GM19452 (cell line): ENCODE data around the gene SMAD7.

Experiments used
- ATAC-seq: cut with Tn5 transposase; IDR thresholded peaks from one replicate; pipeline ENCODE4 v1.9.1; 2021; ENCODE audit not compliant: unreplicated experiment

Gene SMAD7

DNA sequence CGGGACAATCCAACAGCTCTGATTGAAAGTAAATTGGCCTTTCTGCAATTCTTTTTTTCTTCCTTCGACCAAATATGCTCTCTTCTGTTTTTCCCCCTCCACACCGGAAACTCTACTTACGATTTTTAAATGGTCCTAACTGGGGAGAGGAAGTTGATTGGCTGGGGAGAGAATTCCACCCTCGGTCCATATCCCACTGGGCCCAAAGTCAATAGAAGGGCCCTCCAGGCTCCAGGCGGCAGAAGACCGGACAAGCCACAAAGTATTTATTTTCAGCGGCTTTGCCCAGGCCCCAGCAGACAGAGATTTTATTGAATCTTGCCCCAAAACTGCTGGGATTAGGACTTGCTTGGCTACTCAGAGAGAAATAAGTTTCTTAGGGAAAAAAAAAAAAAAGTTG lies 37.1 kb upstream of the SMAD7 start:
- no peak for ATAC-seq

DNA sequence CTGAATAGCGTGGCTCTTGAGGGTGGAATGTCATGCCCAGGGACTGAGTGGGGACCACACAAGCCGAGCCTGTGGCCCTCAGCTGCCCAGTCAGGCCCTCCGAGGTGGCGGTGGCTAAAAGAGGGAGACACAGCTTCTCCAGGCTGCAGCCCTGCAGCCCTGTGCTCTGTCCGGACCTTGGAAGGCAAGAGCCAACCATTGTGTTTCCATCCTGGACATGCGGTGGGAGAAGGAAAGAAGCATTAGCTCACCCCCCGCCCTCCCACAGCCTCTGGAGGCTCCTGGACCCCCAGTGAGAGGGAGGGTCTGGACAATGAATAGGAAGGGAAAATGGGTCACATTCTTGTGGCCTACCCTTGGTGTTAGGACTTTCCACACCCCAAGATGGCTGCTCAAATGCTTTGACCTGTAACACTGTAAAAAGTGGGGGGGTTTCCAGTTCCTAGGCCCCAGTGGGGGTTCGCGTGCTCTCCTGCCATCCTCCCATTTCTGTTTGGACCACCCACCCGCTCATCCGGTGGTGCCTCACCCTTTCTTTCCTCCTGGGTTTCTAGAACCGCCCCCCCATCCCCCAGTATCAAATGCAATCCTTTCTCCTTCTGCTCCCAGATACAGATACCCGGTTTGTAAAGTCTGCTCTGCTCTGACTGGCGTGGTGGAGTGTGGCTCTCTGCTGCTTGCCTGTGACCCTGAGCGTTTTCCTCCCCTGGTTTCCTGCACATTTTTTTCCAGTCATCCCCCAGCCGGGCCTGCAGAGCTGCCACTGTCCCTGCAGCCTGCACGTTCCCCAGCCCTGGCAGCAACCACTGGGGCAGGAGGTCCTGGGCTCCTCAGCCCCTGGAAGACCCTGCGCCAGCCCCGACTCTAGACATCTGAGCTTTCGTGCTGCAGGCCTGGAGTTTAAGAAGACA lies 36.3 kb upstream of the SMAD7 start:
- ATAC-seq: no peak

DNA sequence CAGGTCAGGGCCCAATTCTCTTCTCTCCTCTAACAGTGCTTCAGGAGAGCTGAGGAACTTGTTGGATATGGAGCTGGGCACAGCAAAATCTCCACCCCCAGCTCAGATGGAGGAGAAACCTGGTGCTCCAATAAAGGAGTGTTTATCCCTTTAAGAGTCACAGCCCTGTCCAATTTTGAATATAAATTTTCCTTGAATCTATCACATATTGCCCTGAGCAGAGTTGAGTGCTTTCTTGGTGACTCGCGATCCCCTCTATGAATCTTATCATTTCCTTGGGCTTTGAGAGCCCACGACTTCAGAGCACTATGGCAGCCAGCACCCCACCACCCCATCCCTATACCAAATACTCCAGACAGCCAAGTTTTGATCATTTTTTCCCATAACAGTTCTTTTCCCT lies 34.4 kb upstream of the SMAD7 start:
- no peak for ATAC-seq

GRCh38 chr18:48983793-48984437 lies 33.1 kb upstream of the SMAD7 start:
- ATAC-seq: no peak

GRCh38 chr18:48982266-48982665 lies 31.5 kb upstream of the SMAD7 start:
- ATAC-seq: no peak

DNA sequence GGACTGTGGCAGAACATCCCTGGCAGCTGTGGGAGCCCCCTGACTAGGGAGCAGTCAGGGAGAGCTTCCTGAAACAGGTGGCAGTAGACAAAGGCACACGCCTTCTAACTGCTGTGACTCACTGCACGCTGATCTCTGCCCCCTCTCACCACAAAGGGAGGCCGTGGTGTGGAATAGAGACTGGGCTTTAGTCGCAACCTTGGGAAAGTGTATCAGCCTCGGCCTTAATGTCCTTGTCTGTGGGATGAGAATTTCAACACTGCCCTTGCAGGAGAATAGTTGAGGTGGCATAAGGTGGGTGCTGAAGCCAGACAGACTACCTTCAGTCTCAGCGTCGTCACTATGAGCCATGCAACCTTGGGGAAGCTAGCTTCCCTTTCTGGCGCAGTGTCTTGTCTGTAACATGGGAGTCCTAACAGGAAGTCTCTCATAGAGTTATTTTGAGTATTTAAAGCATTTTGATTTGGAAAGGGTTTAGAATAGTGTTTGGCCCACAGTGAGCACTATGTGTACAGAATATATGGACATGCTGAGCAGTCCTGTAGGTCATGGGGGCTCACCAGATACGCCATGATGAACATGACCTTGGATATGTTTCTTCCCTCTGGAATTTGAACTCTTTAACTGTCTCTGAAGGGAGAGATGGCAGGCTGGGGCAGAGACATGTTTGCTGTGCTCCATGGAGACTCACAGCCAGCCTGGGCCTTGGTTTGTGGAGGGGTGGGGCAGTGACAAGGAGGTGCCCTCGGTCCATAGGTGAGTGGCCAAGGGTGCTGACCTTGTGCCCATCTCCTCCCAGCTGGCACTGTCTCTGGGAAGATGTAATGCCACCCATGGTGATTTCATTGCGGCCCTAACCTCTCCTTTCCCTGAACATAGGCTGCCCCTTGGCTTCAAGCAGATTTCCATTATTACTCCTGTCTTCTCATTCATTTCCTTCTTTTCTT lies 29.5 kb upstream of the SMAD7 start:
- ATAC-seq: no peak

DNA sequence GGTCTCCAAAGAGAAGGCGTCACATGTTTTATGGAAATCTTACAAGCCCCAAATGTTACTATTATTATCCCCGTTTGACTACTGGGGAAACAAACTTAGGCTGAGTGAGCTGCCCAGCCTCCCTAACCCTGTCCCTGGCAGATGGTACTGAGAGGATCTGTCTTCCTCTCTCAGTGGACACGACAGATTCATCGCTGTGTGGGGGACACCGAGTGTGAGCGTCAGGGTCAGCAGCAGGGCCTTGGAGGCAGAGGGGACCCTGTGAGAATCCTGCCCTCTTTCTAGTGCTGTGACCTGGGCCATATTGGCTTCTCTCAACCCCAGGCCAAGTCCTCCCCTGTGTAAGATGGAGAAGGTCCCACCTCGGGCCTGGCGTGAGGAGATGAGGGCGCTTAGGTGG lies 27.1 kb upstream of the SMAD7 start:
- ATAC-seq: no peak

DNA sequence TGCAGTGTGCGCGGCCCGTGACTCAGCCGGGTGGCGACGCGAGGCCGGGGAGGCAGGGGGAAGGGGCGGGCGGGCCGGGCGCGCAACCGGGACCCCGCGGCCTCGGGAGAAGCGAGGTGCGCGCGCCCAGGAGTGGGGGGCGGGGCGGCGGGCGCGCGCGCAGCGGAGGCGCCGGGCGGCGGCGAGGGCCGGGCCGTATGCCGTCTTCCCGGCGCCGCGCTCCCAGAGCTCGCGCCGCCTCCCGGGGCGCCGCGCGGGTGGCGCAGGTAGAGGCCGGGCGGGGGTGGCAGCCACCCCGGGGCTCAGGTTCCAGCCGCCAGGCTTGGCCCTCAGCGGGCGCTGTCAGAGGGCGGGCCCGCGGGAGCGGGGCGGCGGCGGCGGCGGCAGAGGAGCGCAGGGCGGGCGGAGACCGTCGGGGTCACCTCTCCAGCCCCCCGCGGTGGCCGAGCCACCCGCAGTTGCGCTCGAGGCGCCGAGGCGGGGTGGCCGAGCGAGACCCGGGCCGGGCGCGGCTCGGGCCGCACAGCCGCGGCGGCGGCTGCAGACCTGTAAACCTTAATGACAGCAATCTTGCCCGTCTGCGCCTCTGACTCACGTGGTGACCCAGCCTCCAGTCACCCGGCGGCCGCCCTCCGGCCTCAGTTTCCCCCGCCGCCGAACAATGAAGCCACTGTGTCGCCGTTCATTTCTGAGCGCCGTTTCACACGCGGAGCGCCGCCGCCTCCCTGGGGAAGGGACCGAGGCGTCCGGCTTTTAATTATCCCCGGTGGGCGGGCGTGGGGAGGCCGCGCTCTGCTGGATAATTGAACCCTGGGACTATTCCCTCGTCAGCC lies 25.3 kb upstream of the SMAD7 start:
- peak; percentile 69 for ATAC-seq

GRCh38 chr18:48975120-48975816 lies 24.5 kb upstream of the SMAD7 start:
- ATAC-seq: peak; percentile 6

GRCh38 chr18:48974304-48975119 lies 23.7 kb upstream of the SMAD7 start:
- no peak for ATAC-seq

DNA sequence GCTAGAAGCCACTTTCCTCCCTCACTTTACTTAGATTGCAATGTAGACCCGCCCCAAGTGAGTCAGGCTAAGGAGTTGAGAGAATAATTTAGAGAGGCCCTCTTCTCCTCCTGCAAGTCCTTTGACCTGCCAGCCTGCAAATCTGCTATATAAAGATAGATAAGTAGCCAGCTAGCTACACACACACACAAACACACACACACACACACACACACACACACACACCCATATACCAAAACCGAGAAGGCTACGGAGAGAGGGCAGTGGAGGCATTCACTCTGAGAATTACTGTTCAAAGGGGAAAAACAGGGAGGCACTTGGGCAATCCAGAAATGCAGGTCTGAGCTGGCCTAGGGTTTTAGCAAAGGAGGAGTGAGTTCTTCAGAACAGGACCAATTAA lies 23.0 kb upstream of the SMAD7 start:
- ATAC-seq: no peak

DNA sequence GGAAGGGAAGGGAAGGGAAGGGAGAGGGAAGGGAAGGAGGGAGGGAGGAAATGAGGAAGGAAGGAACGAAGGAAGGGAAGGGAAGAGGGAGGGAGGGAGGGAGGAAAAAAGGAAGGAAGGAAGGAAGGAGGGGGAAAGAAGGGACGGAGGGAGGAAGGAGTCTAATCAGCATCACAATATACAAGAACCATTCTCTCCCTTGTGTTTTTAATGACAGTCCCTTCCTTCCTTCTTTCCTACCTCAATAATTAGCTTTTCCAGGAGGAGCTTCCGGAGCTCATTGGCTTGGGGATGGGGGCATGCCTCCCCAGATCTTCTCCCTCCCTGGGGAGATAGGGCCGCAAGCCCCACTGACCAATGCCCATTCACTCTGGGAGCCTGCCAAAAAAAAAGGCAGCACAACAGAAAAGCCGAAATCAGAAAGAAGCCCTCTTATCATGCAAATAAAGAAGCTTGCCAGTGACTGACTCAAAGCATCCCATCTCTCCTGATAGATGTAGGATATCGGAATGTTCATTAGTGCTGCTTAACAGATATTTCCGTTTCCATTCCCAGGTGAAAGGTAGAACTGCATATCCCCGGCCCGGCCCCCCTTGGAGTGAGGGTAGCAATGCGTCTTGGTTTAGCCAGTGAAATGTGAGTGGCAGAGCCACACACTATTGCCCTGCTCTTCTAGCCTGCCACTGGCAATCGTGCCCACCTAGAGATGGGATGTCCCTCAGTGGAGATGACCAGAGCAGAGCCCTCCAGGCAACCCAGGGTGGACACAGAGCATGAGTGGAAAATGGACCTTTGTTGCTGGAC lies 17.8 kb upstream of the SMAD7 start:
- ATAC-seq: no peak

- ATAC-seq: no peak
Measured at GRCh38 chr18:48967545-48967944, 16.8 kb upstream of the SMAD7 start.

DNA sequence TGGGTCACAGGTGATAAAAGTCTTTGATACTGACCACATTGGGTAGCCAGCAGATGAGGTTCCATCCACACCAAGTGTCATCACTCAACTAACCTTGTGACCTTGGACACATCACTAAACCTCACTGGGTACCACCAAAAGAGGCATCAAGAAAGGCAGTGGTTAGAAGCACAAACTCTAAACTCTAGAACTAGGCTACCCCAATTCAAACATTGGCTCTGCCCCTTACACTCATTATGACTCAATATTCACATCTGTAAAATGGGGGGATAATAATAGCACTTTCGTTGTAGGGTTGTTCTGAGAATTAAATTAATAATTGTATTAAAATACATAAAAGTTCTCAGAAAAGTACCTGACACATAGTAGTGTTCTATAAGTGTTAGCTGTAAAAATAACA lies 15.8 kb upstream of the SMAD7 start:
- ATAC-seq: no peak

- ATAC-seq: no peak
Measured at GRCh38 chr18:48963586-48964470, 13.1 kb upstream of the SMAD7 start.

- ATAC-seq: no peak
Measured at GRCh38 chr18:48962994-48963561, 12.3 kb upstream of the SMAD7 start.
